H1 (cell line): Measurements from ENCODE around the gene NOS3. TPM values are rescaled to one million over a fixed set of nuclear protein-coding genes. Genes with fewer than 3 reads are reported as not detected.

Experiments used
- POLR2AphosphoS5 ChIP-seq: IDR thresholded peaks from 2 replicates; pipeline ENCODE4 v1.6.1; 2011; ENCODE audit warnings: low read depth, low read length
- POU5F1 ChIP-seq: IDR thresholded peaks from 2 replicates; pipeline ENCODE4 v1.6.1; 2011; ENCODE audit warnings: low read depth, mild to moderate bottlenecking, low read length, moderate library complexity
- RAD21 ChIP-seq, 2 experiments: IDR thresholded peaks in 1 of 2; conservative IDR thresholded peaks in 1 of 2; 2 replicates each; pipeline ENCODE4 v1.6.1; 2011; ENCODE audit warnings: low read depth in 2 of 2, low read length in 2 of 2, improper control_type of control experiment in 1 of 2, inconsistent platforms in 1 of 2, mild to moderate bottlenecking in 1 of 2, moderate library complexity in 1 of 2
- RBBP5 ChIP-seq: IDR thresholded peaks from 2 replicates; pipeline ENCODE4 v1.7.1; 2012; ENCODE audit warnings: low read depth, mild to moderate bottlenecking, inconsistent platforms, low read length, moderate library complexity, borderline replicate concordance
- TAF1 ChIP-seq: IDR thresholded peaks from 2 replicates; pipeline ENCODE4 v1.6.1; 2011; ENCODE audit warnings: mild to moderate bottlenecking, low read depth, low read length
- polyA plus RNA-seq, 7 experiments: library from polyadenylated mRNA; depleted of rRNA in 3 of 7; stranded (reverse) in 5 of 7; unstranded in 2 of 7; fragments of >200 nt in 5 of 7; fragments of 200-250 nt in 2 of 7; gene quantifications; 1 replicate in 5 of 7; 2 replicates in 1 of 7; 4 replicates in 1 of 7; pipeline versions ENCODE4 v1.2.1 to v1.2.3, GENCODE V29; 2011 to 2013; ENCODE audit warnings: missing spikeins in 2 of 7, mixed read lengths in 2 of 7
- total RNA-seq: library from RNA; stranded (reverse); fragmentation: NEBNext Ultra II Directional; extraction: Animal tissue kit (Norgen Biotek cat#: 25700); gene quantifications from 2 replicates; pipeline ENCODE4 v1.2.1, GENCODE V29; 2021
- TF ChIP-seq, protein P1 (sequence below): IDR thresholded peaks from 2 replicates; pipeline ENCODE4 v1.6.1; 2011; ENCODE audit warnings: low read length, improper control_type of control experiment

NOS3 gene
- total and polyA plus RNA-seq, 2 of the 8 experiments (the other 6 are each of a cell fraction or from before 2014, with no cell fraction given), result 4.4 to 16.2 TPM

DNA sequence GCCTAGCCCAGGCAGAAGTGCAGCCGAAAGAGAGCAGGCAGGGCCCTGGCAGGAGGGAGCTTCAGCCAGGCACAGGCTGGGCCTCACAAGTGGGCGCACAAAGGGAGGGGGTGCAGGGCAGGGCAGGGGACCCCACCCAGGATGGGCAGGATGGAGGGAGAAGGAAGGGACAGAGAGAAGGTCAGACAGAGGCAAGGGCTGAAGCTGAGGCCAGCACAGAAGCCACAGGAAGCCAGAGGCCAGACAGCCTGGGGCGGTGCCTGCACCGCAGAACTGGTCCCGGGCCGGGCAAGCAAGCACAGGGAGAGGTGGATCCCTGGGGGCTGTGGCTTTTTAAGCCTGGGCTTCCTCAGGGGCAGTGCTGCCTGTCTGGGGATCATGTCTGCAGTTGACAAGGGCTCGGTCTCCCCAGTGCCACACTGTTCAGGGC, 16.7 kb downstream of the NOS3 start (continued):
- no peak for TF ChIP-seq POLR2AphosphoS5
- TF ChIP-seq RAD21 (IDR thresholded peaks at IDR 0.05 in 1 of 2, conservative IDR thresholded peaks at IDR 0.05 in 1 of 2; ENCODE audit: low read depth in 2 of 2, low read length in 2 of 2), result no peak
- no peak for TF ChIP-seq POU5F1
- TF ChIP-seq, protein P1, sequence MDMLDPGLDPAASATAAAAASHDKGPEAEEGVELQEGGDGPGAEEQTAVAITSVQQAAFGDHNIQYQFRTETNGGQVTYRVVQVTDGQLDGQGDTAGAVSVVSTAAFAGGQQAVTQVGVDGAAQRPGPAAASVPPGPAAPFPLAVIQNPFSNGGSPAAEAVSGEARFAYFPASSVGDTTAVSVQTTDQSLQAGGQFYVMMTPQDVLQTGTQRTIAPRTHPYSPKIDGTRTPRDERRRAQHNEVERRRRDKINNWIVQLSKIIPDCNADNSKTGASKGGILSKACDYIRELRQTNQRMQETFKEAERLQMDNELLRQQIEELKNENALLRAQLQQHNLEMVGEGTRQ, result no peak
- TF ChIP-seq RBBP5, result no peak
- TF ChIP-seq TAF1, result no peak
